GM18517 (cell line): ENCODE data around the gene PRR19.
A peak's percentile ranks its signal among the peaks of the same experiment; 100 is the strongest.
"Not testable (repeated sequence)": the region's sequence is repeated elsewhere in the genome, so short reads cannot be mapped to it uniquely, and the experiment has no call there.

Experiments
- ATAC-seq: cut with Tn5 transposase; IDR thresholded peaks from one replicate; pipeline ENCODE4 v1.9.1; 2021; ENCODE audit warnings: mild to moderate bottlenecking, moderate library complexity; ENCODE audit not compliant: unreplicated experiment

PRR19 gene, protein sequence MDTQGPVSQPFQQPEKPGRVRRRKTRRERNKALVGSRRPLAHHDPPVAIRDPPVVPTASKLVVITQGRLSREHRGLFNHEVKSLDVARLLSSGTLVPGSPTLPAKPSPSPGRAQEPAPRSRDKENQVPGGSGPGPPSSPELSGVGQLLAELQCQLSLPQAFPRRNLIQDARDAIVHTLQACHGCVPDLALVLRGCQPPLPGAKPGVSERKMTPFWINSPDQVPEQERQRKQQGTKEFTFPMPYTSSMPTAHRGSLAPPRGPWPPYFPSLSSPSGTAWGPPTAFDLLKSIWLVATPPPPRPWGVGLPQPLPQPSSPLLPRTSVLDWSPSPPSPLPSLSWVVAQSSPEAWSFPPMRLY

DNA sequence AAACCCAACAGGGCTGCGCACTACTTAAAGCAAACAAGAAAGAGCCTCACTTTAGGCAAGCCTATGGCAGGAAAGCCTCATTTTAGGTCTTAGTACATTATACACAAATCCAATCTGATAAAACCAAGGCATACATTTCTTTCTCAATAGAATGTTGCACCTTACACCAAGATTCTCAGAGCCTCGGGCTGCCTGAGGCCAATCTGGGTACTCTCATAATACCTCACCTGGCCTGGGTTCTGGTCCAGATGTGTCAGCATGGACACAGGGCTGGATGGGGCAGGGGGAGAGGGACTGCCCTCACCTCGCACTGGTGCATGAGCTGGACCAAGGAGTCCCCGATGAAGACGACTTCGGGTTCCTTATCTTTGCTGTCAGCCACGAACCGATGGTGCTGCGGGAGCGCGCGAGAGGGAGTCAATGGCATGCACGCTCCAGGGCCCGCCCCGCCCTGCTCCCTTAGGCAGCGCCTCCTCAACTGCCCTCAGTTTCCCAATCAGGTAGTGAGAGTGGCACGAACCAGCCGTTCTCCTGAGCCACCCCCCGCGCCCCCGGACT is at the start of gene PRR19:
TSS of gene PRR19 (plus strand) at position 487 of the 558 bp plus-strand sequence. CDS start 7,453 bp downstream, outside the sequence.
- ATAC-seq = no peak

DNA sequence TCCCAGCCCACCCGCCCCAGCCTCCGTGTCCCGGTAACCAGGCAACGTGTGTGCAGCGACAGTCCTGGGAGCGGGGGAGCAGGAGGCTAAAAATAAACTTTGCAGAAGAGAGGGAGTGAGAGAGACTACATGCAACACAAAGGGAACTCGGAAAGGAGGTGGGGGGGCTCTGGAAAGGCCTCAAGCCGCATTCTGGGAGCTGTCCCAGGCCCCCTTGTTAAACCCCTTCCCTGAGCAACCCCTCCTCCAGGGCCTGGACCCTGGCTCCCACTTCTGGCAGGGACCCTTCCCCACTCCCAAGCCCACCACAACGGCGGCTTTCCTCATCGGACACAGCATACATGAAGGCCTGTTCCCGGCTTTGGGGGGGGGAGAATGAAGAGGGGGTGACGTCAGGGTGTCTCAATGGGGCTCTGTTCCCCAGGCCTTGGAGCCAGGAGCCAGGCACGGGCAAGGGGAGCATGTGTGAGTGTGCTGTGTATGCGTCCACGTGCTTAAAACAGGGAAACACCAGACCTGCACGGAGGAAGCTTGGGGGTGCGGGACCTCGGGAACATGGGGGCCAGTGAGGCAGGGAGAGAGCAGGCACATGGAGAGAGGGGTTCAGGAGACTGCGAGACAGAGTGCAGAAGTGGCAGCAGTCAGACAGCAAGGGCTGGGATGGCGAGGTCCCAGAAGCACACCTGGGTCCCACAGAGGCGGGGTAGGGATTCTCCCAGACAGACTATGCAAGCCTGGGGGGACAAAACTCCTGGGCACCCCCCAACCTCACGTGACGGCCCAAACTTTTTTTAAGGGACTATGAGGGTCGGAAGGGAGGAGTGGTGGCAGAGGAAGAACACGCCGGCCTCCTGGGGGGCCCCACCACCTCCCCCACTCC is 49.3 kb upstream of the PRR19 start:
- ATAC-seq = no peak

DNA sequence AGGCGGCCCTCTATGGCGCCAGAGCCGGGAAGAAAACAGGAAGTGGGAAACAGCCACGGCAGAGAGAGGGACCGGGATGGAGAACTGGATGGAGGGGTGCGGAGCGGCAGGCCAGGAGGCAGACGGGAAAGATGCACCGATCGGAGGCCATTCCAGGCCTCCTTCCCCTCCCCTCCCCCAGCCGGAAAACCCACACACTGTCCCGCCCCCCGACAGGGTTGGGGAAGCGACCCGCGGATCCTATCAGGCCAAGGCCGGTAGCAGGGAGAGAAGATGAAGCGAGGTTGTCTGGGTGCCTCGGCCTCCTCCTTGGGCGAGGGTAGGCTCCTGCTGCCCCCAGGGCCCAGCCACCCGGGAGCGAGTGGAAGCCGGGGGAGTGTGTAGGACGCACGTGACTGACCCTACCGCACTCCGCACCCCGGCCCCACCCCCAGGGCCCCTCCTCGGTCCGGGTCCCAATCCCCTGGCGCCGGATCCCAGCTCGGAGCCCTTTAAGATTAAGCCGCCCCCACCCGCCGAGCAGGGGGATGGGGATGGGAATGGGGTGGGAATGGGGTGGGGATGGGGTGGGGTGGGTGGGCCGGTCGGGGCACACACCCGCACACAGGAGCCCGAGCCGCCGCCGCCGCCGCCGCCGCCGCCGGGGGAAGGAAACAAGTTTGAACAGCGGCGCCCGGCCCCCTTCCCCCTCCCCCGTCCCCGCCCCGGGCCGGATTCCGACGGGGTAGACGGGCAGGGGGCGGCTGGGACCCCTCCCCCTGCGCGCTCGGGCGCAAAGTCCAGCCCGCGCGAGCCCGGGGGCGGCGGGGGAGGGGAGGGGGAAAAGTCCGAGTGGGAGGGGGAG is 48.5 kb upstream of the PRR19 start:
- ATAC-seq = no peak

DNA sequence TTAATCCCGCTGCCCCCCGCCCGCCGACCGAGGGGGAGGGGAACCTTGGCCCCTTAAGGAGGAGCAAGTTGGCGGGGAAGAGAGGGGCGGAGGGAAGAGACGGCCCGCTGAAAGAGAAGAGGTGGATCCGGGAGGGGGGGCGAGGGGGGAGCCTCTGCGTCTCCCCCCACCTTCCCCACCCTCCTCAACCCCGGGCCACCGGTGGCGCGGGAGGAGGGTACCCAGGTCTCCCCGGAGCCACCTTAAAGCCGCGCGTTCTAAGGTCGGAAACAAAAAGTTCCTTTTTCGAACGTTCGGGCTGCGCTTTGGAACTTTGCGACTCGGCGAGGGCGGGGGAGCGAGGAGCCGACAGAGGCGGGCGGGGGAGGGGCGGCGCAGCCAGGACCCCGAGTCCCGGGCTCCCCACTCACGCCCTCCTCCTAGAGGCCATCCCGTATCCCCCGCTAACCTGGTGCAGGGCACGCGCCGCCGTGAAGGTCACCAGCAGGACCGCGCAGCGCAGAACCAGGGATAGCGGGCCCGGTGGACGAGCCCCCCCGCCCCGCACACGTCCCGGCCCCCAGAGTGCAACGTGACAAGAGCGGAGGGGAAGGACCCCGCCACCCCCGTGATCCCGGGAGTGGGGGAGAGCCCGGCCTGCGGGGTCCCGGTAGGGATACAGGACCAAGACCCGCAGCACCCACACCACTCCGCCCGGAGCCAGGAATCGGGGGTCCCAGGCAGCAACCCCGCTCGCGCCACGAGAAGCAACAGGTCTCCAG is 47.7 kb upstream of the PRR19 start:
- ATAC-seq = peak; percentile 33

DNA sequence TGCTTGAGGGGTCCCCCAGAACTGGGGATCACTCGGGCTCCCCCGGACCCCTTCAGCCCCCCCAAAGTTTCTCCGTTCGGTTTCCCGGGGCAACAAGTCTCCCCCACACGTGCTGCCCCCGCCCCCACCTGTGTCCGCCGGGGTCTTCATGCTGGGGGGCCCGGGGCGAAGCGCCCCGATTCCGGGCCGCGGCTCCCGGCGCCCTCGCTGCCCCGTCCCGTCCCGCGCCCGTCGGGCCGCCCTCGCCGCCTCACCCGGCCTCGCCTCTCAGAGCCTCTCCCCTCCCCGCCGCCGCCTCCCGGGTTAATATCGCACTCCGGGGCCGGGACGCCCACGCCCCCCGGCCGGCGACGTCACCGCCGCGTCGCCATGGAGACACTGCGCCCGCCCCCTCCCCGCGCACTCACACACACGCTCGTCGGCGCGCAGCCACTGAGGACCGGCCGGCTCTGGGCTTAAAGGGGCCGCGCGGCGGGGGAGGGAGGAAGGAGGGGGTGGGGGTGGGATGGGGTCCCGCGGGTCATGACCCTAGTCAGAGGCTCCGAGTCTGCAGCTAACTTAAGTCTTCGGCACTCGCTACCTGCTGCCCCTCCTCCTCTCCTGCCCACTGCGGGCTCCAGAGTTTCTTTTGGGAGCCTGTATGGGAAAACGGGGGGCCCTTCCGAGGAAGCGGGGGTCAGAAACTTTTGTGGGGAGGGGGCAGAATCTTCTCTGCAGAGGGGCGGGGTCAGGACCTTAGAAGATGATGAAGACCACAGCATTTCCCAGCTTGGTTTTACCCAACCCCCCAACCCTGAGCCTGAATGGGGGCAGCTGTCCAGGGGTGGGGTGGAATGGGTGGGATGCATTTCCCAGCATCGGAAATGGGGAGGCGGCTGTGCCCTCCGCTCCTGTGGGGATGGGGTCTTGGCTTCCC is 46.8 kb upstream of the PRR19 start, which contains the start of gene ERF:
TSS of gene ERF (minus strand) at position 279 of the 916 bp plus-strand sequence. CDS start at position 150, 129 bp downstream.
- ATAC-seq = peak; percentile 42

DNA sequence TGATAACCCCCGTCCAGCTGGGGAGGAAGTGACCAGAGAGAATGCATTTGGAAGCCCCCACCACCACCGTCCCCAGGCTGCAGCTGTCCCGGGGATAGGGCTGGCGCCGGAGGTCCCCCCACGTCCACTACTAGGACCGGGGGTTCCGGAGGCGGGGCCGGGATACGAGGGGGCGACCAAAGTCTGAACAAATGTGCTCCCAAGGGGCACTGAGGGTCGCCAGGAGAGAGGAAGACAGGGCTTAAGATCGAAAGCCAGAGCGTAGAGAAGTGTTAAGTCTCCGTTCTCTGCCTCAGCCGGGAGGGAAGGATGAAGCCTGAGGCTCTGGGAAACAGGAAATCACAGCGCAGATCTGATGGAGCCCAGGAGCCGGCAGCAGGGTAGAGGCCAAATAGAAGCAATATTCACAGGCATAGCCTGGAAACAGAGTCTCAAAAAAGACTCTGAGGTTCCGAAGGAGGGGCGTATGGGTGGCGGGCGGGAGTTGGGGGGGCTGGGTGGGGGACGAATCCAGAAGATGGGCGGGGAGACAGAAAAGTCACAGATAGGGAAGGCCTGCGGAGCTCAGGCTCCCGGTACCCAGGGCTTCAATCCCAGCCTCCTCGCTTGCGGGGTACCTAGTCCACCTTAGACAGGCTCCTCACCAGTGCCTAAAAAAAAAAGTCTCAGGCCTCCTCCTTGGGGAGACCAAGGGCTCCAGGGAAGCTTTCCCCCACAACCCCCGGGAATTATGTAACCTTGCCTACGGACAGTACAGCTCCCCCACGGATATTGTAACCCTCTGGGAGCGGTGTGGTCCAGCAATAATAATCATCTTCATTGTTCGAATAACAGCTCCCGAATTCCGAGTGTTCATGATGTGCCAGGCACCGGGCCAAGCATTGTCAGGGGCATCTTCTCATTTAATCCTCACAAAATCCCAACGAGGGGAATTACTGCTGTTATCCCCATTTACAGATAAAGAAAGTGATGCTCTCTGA is 45.9 kb upstream of the PRR19 start:
- ATAC-seq = no peak

DNA sequence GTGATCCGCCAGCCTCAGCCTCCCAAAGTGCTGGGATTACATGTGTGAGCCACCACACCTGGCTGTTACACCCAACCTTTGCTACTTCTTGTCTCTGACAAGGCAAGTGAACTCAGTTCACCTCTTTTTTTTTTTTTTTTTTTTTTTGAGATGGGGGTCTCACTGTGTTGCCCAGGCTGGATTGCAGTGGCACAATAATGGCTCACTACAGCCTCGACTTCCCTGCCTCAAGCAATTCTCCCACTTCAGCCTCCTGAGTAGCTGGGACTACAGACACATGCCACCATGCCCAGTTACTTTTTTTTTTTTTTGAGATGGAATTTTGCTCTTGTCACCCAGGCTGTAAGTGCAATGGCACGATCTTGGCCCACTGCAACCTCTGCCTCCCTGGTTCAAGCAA is 44.1 kb upstream of the PRR19 start:
- not testable (repeated sequence) for ATAC-seq

DNA sequence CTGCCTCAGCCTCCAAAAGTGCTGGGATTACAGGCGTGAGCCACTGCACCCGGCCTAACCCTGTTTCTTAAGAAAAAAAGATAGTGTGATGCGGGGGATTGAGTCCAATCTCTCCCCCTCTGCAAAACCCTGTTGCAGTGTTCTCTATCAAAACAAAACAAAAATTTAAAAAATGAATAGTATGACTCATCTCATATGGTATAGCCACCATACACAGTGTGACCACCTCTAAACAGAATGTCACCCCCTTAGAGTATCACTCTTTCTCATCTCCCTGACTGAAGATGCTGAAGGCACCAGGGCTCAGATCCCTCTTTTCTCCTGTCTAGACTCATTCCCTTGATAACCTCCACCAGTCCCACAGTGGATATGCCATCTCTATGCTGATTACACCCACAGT is 40.2 kb upstream of the PRR19 start:
- no peak for ATAC-seq

DNA sequence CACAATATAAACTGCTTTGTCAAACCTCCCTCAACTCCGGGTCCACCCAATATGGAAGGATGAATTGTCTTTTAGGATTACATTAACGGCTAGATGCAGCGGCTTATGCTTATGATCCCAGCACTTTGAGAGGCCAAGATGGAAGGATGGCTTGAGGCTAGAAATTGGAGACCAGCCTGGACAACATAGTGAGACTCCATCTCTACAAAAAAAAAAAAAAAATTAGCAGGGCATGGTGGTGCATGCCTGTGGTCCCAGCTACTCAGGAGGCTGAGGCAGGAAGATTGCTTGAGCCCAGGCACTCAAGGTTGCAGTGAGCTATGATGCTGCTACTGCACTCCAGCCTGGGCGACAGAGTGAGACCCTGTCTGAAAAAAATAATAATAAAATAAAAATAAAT is 35.8 kb upstream of the PRR19 start:
- ATAC-seq = not testable (repeated sequence)

DNA sequence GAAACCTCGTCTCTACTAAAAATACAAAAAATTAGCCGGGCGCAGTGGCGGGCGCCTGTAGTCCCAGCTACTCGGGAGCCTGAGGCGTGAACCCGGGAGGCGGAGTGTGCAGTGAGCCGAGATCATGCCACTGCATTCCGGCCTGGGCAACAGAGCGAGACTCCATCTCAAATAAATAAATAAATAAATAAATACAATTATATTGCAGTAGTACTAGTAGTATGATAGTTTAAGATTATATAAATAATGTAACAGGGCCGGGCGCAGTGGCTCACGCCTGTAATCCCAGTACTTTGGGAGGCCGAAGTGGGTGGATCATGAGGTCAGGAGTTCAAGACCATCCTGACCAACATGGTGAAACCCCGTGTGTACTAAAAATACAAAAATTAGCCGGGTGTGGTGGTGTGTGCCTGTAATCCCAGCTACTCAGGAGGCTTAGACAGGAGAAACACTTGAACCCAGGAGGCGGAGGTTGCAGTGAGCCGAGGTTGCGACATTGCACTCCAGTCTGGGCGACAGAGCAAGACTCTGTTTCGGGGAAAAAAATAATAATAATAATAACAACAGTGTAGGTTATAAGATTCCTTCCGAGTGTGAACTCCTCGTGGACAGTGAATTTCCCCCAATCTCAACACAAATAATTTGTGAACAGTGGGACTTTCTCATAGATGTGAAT is 34.9 kb upstream of the PRR19 start:
- ATAC-seq = not testable (repeated sequence)

DNA sequence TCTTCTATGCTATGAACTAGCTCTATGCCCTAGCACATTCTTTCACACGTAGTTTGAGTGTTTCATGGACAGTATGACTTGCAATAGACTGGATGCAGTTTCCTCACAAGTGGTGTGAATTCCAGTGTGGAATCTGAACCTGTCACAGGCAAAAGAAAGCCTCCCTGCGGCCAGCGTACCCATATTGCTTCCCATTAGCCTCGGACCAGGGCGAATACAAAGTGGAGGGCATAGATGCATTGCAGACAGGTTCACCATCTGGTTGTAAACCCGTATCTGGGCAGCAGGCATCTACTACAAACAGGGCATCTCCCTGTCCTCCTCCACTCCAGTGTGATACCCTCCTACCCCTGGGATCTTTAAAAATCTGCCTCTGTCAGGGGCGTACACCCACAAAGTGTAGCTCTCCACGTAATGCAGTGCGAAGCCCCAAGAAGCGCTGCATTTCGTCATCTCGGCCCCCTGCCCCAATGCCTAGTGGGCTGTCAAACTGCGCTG is 34.2 kb upstream of the PRR19 start:
- no peak for ATAC-seq

DNA sequence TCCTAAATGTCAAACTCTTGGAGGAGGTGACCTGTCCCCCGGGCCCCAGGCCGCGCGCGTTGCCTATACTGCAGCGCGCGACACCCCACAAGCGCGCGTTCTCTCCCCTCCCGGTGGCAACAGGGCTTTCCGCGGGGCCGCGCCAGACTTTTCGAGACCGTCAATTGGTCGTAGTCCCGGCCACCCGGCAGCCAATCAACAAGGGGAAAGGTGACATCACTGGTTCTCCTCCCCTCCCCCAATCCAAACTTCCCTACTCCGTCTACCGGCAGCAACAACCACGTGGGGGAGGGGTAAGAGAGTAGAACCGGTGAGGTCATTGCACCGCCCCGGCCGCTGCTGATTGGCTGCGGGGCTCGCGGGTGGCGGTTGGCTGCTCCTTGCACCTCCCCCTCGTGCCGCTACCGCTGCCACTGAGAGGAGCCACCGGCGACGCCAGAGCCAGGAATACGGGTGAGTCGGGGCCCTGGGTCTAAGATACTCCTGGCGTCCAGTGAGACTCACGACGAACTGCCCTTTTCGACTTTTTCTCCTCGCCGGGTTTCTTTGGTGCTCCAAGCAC is 33.7 kb upstream of the PRR19 start:
- peak; percentile 59 for ATAC-seq

DNA sequence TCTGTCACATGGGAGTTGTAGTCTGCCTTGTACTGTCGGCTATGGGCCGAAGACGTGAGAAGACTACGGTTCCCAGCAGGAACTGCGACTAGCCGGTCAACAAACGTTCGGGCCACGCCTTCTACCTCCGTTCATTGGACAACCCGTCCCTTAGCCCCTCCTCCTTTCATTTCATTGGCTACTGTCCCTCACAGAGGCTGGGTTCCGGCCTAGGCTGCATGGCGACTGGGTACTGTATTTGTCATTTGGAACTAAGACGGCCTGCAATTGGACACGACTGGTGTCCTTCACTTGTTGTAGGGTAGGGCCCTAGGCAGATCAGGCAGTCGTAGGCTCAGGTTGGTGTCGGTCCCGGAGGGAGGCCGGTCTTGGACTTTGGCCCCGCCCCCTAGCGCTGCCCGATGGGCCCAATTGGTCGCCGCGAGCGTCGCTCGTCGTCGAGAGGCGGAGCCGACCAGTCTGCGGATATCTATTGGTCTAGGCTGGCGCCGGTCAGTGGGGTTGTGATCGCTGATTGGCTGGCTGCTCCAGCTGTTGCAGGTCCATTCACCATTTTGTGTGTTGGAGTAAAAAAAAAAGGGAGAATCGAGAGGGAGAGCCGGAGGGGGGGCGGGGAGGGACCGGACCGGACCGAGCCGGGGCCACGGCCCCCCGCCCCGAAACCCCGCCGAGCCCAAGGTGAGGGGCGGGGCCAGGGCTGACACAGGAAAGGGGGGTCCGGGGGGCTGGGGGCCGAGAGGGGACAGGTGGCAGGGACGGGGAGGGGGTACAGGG is 33.0 kb upstream of the PRR19 start, which contains the start of gene CIC:
TSS of gene CIC (plus strand) at position 549 of the 774 bp plus-strand sequence. CDS start 2,532 bp downstream, outside the sequence.
- ATAC-seq = peak; percentile 75

DNA sequence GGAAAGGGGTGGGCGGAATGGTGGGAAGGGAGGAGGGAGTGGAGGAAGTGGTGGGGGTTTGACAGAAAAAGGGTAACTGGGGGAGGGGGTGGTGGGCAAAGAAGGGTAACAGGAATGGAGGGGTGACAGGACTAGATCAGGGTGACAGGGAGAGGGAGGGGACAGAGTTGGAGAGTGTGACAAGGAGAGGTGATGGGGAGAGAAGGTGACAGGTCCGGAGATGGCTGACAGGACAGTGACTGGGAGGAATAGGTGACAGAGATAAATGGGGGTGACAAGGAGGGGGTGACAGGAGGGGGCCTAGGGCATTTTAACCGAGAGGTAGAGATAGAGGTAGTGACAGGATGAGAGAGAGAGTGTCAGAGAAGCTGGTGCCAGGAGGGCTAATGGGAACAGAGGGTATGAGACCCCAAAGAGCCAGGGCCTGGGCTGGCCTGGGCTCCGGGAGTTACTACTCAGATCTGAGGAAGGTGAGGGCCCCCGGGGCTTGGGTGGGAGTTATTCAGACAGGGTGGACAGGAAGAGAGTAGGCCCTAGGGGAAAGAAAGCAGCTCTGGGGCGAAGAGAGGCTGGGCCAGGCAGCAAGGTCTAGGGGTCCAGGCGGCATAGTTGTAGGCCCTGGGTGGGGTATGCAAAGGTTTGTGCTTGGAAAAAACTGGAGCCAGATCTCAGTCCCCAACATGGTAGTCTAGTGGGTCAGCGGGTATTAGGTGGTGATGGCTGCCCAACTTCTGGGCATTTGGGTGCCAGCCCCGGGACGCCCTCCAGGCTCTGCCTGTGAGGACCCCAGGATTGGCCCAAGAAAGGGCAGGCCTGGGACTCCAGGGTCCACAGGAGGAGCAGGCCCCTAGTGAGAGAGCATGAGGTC is 32.2 kb upstream of the PRR19 start:
- no peak for ATAC-seq
